Stimulated activated CD8-positive, alpha-beta memory T cell treated with anti-CD3 and anti-CD28 coated beads, Interleukin-15, amount 100 ng/mL, for 24 hours (primary cell): ENCODE data around the gene ERAL1.
"Not testable (repeated sequence)": the region's sequence is repeated elsewhere in the genome, so short reads cannot be mapped to it uniquely, and the experiment has no call there.

Experiments
- DNase-seq: peaks from one replicate; pipeline ENCODE4 v3.0.0-alpha.2; 2020; ENCODE audit warnings: low read depth

The ERAL1 gene

DNA sequence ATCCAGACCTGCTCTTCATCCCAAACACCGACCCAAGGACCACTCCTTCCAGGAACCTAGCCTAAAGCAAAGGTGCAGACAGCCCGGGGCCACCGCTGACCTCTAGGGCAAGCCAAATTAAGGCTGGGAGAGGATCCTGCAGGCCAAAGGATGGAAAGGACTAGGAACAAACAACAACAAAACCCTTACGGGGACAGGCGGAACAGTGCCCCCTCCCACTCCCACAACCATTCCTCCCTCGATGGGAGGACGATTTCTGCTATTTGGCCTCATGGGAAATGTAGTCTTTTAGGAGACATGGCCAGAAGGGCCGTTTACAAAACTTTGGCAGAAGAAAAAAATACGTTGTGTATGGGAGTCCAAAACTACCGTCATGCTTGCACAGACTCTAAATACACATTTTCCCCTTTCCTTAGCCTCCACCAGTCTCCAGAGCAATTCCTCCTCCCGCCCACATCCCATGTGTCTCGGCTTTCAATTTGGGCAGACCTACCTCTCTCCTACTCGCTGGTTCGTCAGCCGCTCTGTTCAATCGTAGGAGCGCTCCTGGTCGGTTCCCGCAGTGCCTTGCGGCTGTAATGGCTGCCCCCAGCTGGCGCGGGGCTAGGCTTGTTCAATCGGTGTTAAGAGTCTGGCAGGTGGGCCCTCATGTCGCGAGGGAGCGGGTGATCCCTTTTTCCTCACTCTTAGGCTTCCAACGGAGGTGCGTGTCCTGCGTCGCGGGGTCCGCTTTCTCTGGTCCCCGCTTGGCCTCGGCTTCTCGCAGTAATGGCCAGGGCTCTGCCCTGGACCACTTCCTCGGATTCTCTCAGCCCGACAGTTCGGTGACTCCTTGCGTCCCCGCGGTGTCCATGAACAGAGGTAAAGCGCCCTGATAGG is at the start of gene ERAL1:
ERAL1 (plus strand) TSS at position 560 of the 879 bp plus-strand sequence; CDS start at position 579, 19 bp downstream.
- DNase-seq = peak; percentile 59

- DNase-seq = no peak
These were observed 46.7 kb upstream of the ERAL1 start for GRCh38 chr17:28807925-28808634.

GRCh38 chr17:28810437-28810836 is 44.4 kb upstream of the ERAL1 start:
- DNase-seq = no peak

GRCh38 chr17:28811651-28812090 is 43.1 kb upstream of the ERAL1 start:
- no peak for DNase-seq

DNA sequence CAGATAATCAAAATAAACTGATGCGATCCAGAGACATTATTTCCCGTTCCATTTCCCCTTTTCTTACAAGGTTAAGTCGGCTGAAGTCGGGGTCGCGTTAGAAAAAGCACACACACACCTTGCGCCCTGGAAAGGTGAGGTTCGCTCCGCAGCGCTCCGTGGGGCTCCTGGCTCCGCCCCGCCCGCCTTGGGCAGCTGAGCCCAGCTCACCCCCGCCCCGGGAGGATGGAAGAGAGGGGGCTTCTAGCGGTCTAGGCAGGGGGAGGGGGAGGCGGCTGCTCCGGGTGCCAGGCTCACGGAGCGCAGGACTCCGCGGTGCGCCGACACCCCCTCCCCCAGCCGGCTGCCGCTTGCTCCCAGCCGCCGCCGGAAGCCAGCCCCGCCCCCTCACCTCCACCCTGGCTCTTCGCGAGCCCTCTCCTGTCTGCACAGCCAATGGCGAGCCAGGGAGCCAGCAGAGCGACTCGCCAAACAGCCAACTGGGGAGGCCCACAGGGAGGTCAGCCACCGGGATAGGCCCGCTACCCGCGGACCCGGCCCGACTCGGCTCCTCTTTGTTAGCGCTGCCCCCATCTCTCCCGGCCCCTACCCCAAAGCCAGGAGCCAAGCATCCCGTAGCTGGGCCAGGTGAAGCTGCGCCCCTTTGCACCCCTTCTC is 42.6 kb upstream of the ERAL1 start:
- DNase-seq = peak; percentile 84

- DNase-seq = no peak
These were observed 42.0 kb upstream of the ERAL1 start for GRCh38 chr17:28812748-28813377.

- no peak for DNase-seq
These were observed 38.3 kb upstream of the ERAL1 start for GRCh38 chr17:28816540-28816939.

GRCh38 chr17:28818819-28819221 is 36.0 kb upstream of the ERAL1 start:
- DNase-seq = no peak

GRCh38 chr17:28819582-28819981 is 35.2 kb upstream of the ERAL1 start:
- DNase-seq = no peak

GRCh38 chr17:28827672-28828071 is 27.1 kb upstream of the ERAL1 start:
- DNase-seq = no peak

GRCh38 chr17:28828294-28829040 is 26.3 kb upstream of the ERAL1 start:
- no peak for DNase-seq

- no peak for DNase-seq
These were observed 20.4 kb upstream of the ERAL1 start for GRCh38 chr17:28834420-28834819.

DNA sequence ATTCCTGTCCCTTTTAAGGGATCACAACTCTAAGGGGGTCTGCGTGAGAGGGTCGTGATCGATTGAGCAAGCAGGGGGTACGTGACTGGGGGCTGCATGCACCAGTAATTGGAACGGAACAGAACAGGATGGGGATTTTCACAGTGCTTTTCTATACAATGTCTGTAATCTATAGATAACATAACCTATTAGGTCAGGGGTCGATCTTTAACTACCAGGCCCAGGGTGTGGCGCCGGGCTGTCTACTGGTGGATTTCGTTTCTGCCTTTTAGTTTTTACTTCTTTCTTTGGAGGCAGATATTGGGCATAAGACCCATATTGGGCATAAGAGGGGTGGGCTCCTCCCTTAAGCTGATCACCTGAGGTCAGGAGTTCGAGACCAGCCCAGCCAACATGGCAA is 18.3 kb upstream of the ERAL1 start:
- DNase-seq = not testable (repeated sequence)

DNA sequence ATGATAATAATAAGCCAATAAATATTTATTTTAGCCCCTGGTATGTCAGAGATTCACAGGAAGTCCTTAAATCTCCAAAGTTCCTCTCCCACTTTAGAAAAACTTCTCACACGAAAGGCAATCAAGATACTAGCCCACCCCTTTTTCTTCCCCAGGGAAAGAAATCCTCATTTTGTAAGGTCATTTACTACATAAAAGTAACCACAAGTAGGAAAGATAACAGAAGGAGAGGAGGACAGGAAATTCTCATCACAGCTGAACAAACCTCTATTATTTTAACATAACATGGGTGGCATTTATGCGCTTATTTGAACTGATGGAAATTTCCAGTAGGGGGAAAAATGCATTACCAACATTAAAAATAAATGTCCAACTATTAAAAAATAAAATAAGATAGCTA is 15.6 kb upstream of the ERAL1 start:
- DNase-seq = no peak

- no peak for DNase-seq
These were observed 12.9 kb upstream of the ERAL1 start for GRCh38 chr17:28841901-28842281.

DNA sequence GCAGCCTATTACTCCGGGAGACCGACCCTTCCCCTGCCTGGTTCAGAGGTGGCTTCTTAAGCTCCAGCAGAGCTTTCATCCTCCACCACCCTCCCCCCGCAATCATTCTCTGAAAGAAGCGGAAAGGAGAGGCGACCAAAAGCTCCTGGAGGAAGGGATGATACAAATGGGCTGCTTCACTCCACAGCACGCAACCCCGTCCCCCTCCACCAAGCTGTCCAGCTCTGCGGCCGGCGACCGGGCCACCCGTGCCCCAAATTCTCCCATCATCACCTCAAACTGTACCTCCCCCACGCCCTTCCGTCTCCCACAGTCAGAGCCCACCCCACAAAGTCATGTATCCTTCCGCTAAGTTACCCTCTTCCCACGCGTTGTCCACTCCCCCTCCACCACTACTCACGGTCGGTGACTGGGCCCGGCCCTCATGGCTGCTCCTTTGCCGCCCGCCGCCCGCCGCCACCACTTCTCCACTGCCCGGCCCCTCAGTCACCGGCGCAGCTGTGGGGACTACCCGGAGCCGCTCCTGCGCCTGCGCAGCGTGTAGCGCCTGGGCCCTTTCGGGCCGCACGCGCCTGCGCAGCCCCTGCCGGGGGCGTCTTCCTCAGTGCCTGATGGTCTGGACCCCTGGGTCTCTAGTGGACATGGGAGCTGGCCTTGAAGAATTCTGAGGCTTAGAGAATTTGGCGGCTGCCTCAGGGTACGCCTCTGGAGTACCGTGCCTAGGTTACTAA is 12.4 kb upstream of the ERAL1 start, which contains the start of gene FAM222B:
FAM222B (minus strand) TSS at position 509 of the 731 bp plus-strand sequence. CDS start 76,123 bp downstream, outside the sequence.
- peak; percentile 68 for DNase-seq

DNA sequence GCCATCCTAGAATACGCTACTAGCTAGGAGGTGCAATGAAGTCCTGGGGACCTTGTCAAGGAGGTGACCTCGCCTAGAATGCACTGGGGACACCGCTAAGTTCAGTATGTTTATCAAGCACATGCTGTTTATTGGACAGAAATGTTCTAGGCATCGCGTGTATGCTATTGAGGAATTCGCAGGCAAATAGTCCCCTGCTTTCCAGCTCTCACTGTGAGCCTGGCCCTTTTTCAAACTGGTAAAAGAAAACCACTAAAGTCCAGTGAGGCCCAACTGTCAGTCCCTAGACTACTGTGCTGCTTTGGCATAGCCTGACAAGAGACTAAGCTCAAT is 11.0 kb upstream of the ERAL1 start:
- no peak for DNase-seq

DNA sequence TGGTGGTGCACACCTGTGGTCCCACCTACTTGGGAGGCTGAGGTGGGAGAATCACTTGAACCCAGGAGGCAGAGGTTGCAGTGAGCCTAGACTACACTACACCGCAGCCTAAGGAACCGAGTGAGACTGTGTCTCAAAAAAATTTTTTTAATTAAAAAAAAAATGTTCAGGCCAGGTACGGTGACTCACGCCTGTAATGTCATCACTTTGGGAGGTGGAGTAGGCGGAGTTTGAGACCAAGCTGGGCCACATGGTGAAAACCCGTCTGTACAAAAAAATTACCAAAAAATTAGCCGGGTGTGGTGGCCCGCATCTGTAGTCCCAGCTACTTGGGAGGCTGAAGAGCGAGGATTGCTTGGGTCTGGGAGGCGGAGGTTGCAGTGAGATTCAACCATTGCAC is 8.6 kb upstream of the ERAL1 start:
- DNase-seq = no peak

GRCh38 chr17:28846699-28847098 is 8.1 kb upstream of the ERAL1 start:
- DNase-seq = not testable (repeated sequence)

- peak; percentile 51 for DNase-seq
These were observed 6.1 kb upstream of the ERAL1 start for GRCh38 chr17:28848667-28849066.

DNA sequence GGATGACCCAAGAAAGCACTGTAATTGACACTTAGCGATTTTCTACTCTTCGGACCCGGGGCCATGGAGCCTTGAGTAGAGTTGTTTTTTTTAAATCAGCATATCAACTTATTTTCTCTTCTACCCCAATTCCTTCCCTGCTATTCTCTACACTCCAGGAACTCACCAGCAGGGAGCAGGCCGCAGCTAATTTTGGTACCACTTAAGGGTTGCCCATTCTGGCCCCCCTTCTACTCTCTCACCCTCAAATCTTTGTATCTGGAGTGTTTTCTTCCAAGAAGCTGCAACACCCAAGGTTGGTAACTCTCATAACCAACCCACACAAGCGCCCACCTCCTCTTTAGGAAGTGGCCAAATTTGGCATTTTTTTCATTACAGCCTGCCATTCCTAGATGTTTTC is 5.5 kb upstream of the ERAL1 start:
- no peak for DNase-seq
